ENCODE measurements around the gene KIAA1328. TPM values are rescaled to one million over a fixed set of nuclear protein-coding genes. Genes with fewer than 3 reads are reported as not detected.
A peak's percentile ranks its signal among the peaks of the same experiment; 100 is the strongest.

KIAA1328 gene
- total RNA-seq, 1 experiment from 2014 or later, result 4.9 TPM

DNA sequence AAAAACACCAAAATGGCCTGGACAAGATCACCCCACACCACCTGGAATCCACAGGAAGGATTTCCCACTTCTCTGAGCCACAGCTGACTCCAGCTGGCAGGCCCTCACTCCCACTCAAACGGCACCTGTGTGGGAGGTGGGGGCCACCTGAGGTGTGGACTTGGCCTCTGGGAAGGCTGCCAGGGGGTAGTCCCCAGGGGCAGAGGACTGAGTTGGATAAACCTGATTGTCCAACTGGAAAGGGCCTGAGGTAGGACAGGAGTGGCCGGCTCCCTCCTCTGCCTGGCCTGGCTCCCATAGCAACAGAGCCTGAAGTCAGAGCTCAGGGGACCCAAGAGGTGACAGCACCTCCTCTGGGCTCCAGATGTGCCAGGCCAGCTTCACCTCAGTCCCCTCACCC lies 436.5 kb downstream of the KIAA1328 start:
- H3K4me3 Mint-ChIP-seq (ENCODE audit: unreplicated experiment), result no peak overlapping the region
- ChIA-PET CTCF (no interaction called here), POLR2A (no interaction called here)
- peaks cover 6% of the 10 kb centered on the region for H3K36me3 Mint-ChIP-seq (ENCODE audit: insufficient read depth, unreplicated experiment)
- Histone ChIP-seq H3K27me3 (replicated peaks; ENCODE audit: control insufficient read depth, insufficient read depth, low read length) (no peaks in the 10 kb centered on the region), H3K4me3 (ENCODE audit: low read depth, low read length) (no peak overlapping the region), H3K4me1 (no peaks in the 10 kb centered on the region), H3K9me3 (no peaks in the 10 kb centered on the region), H3K36me3 (ENCODE audit: control insufficient read depth, insufficient read depth, low read length) (no peaks in the 10 kb centered on the region)
- intact Hi-C loops (cut with micrococcal nuclease; ENCODE audit: unreplicated experiment), result no loop called here
- H3K27ac Mint-ChIP-seq (ENCODE audit: unreplicated experiment), result no peak overlapping the region
- BruUV-seq (replicated peaks), result no TSS peak
- TF ChIP-seq, protein P1, sequence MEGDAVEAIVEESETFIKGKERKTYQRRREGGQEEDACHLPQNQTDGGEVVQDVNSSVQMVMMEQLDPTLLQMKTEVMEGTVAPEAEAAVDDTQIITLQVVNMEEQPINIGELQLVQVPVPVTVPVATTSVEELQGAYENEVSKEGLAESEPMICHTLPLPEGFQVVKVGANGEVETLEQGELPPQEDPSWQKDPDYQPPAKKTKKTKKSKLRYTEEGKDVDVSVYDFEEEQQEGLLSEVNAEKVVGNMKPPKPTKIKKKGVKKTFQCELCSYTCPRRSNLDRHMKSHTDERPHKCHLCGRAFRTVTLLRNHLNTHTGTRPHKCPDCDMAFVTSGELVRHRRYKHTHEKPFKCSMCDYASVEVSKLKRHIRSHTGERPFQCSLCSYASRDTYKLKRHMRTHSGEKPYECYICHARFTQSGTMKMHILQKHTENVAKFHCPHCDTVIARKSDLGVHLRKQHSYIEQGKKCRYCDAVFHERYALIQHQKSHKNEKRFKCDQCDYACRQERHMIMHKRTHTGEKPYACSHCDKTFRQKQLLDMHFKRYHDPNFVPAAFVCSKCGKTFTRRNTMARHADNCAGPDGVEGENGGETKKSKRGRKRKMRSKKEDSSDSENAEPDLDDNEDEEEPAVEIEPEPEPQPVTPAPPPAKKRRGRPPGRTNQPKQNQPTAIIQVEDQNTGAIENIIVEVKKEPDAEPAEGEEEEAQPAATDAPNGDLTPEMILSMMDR (IDR thresholded peaks at IDR 0.05; ENCODE audit: insufficient read depth in 1 of 2, low read depth in 1 of 2, low read length in 1 of 2, severe bottlenecking in 1 of 2, unreplicated experiment in 1 of 2), result no peak
- no peaks in the 10 kb centered on the region for H3K4me1 Mint-ChIP-seq (ENCODE audit: low read depth, unreplicated experiment)
- no peak for DNase-seq
- no peaks in the 10 kb centered on the region for H3K9me3 Mint-ChIP-seq (ENCODE audit: unreplicated experiment)
- peaks cover 2% of the 10 kb centered on the region for H3K27me3 Mint-ChIP-seq (ENCODE audit: insufficient read depth, unreplicated experiment)

DNA sequence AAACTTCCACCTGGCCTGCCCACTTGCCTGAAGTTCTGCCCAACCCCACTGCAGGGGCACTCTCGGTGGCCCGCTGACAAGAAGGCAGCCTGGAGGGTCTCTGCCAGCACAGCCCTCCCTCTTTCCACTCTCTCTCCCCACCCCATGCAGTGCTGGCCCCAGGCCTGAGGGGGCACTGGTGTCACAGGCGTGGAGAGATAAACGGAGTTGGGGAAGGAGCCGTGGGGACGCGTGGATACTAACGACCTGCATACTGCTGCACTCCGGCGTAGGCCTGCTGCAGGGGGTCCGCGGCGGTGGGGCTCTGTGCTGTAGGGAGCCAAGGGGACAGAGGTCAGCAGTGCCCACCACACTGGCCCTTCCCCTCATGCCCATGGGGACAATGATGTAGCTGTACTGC lies 437.4 kb downstream of the KIAA1328 start:
- H3K27me3 ChIP-seq (replicated peaks; ENCODE audit: control insufficient read depth, insufficient read depth, low read length), result no peaks in the 10 kb centered on the region
- no peaks in the 10 kb centered on the region for H3K4me1 Mint-ChIP-seq (ENCODE audit: low read depth, unreplicated experiment)
- POLR2A ChIA-PET, result no interaction called here
- H3K36me3 ChIP-seq (ENCODE audit: control insufficient read depth, insufficient read depth, low read length), result no peaks in the 10 kb centered on the region
- CTCF ChIA-PET, result no interaction called here
- H3K4me3 Mint-ChIP-seq (ENCODE audit: unreplicated experiment), result no peak overlapping the region
- H3K9me3 Mint-ChIP-seq (ENCODE audit: unreplicated experiment), result no peaks in the 10 kb centered on the region
- H3K9me3 ChIP-seq, result no peaks in the 10 kb centered on the region
- H3K27me3 Mint-ChIP-seq (ENCODE audit: insufficient read depth, unreplicated experiment), result peaks cover 2% of the 10 kb centered on the region
- H3K36me3 Mint-ChIP-seq (ENCODE audit: insufficient read depth, unreplicated experiment), result peaks cover 6% of the 10 kb centered on the region
- no peak overlapping the region for H3K27ac Mint-ChIP-seq (ENCODE audit: unreplicated experiment)
- peak in 1 of 2 experiments; percentile 8 for DNase-seq
- BruUV-seq (replicated peaks), result no TSS peak
- no peak overlapping the region for H3K4me3 ChIP-seq (ENCODE audit: low read depth, low read length)
- TF ChIP-seq, protein P1 (IDR thresholded peaks at IDR 0.05; ENCODE audit: insufficient read depth in 1 of 2, low read depth in 1 of 2, low read length in 1 of 2, severe bottlenecking in 1 of 2, unreplicated experiment in 1 of 2), result no peak
- intact Hi-C loops (cut with micrococcal nuclease; ENCODE audit: unreplicated experiment), result no loop called here
- no peaks in the 10 kb centered on the region for H3K4me1 ChIP-seq

DNA sequence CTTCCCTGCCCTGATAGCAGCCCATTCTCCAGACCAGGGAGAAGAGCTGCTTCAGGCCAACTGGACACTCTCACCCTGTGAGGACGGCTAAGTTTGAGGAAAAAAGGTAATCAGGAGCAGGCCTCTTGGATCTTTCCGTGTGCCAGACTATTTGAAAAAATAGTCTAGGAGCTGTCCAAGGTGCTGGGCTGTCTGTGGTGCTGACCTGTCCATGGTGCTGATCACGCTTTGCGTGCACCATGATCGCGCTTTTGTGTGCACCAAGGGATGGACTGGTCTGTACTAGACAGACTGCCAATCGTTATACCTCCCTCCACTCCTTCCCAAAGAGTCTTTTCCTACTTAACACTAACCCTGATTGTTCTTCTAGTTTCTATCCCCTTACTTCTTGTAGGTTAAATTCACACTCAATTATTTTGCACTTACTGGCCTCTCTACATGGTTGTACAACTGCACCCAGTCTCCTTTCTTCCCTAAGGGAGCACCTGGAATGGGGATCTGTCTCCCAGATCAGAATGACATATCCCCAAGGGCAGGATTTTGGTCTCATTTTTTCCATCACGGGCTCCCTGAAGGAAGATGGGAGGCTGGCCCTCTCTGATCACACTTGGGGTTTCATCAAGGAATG lies 441.2 kb downstream of the KIAA1328 start:
- TF ChIP-seq, protein P1 (IDR thresholded peaks at IDR 0.05; ENCODE audit: insufficient read depth in 1 of 2, low read depth in 1 of 2, low read length in 1 of 2, severe bottlenecking in 1 of 2, unreplicated experiment in 1 of 2), result no peak
- Mint-ChIP-seq H3K36me3 (ENCODE audit: insufficient read depth, unreplicated experiment) (no peaks in the 10 kb centered on the region), H3K4me3 (ENCODE audit: unreplicated experiment) (no peak overlapping the region), H3K4me1 (ENCODE audit: low read depth, unreplicated experiment) (no peaks in the 10 kb centered on the region), H3K27me3 (ENCODE audit: insufficient read depth, unreplicated experiment) (no peaks in the 10 kb centered on the region), H3K9me3 (ENCODE audit: unreplicated experiment) (no peaks in the 10 kb centered on the region), H3K27ac (ENCODE audit: unreplicated experiment) (no peak overlapping the region)
- Histone ChIP-seq H3K4me1 (no peaks in the 10 kb centered on the region), H3K9me3 (no peaks in the 10 kb centered on the region), H3K4me3 (ENCODE audit: low read depth, low read length) (no peak overlapping the region), H3K36me3 (ENCODE audit: control insufficient read depth, insufficient read depth, low read length) (no peaks in the 10 kb centered on the region), H3K27me3 (replicated peaks; ENCODE audit: control insufficient read depth, insufficient read depth, low read length) (no peaks in the 10 kb centered on the region)
- peak in 1 of 2 experiments; percentile 60 for DNase-seq
- CTCF ChIA-PET, result interaction anchor here (0.7 kb wide), 1 partner anchor 68 kb away, joined by 3 read pairs; no protein-coding TSS in a partner anchor
- intact Hi-C loops (cut with micrococcal nuclease; ENCODE audit: unreplicated experiment), result no loop called here
- POLR2A ChIA-PET, result no interaction called here
- no TSS peak for BruUV-seq (replicated peaks)

Measured in Caco-2 (cell line).